CD4-positive, alpha-beta T cell (primary cell): ENCODE measurements around the gene SEPTIN10. TPM values are rescaled to one million over a fixed set of nuclear protein-coding genes. Genes with fewer than 3 reads are reported as not detected.

Experiments used
- ATAC-seq: fragments of 200-7000 bp; cut with Tn5 transposase; one replicate; pipeline ENCODE4 v1.10.0; 2022; ENCODE audit warnings: mild to moderate bottlenecking; ENCODE audit not compliant: poor library complexity
- CTCF ChIA-PET: fragments of 350-600 bp; sonication (Branson Sonifier 250); formaldehyde crosslinking; loops from one replicate; lab custom pipeline; 2021; ENCODE audit warnings: antibody characterized with exemption, inconsistent platforms; lab: Charles Lee
- POLR2A ChIA-PET: fragments of 350-600 bp; sonication (Branson Sonifier 250); formaldehyde crosslinking; loops from one replicate; lab custom pipeline; 2021; ENCODE audit warnings: antibody characterized with exemption, inconsistent platforms; lab: Charles Lee
- DNase-seq, 14 experiments: peaks; one replicate each; pipeline ENCODE4 v3.0.0-alpha.2; 2013 to 2020; ENCODE audit warnings: mixed read lengths in 2 of 14
- H3K27ac ChIP-seq, 2 donors: one replicate each; pipeline versions ENCODE4 v1.5.1 to v1.7.0; 2013; ENCODE audit warnings: low read length in 2 of 2, low read depth in 1 of 2, mild to moderate bottlenecking in 1 of 2
- H3K27me3 ChIP-seq, 2 experiments: 1 replicate in 1 of 2; 2 replicates in 1 of 2; pipeline versions ENCODE4 v1.6.1 to v1.7.0; 2013; ENCODE audit warnings: low read length in 2 of 2, control low read depth in 1 of 2, mild to moderate bottlenecking in 1 of 2, moderate library complexity in 1 of 2; ENCODE audit not compliant: insufficient read depth in 2 of 2, control insufficient read depth in 1 of 2
- H3K36me3 ChIP-seq: one replicate; pipeline ENCODE4 v1.6.1; 2013; ENCODE audit warnings: low read length, control low read depth; ENCODE audit not compliant: insufficient read depth
- H3K4me1 ChIP-seq: one replicate; pipeline ENCODE4 v1.6.1; 2013; ENCODE audit warnings: low read length, control low read depth; ENCODE audit not compliant: insufficient read depth
- H3K4me3 ChIP-seq: one replicate; pipeline ENCODE4 v1.5.1; 2013; ENCODE audit warnings: mild to moderate bottlenecking, low read length, moderate library complexity
- H3K9me3 ChIP-seq, 2 experiments: 1 replicate in 1 of 2; 2 replicates in 1 of 2; pipeline versions ENCODE4 v1.6.1 to v1.7.0; 2013; ENCODE audit warnings: low read length in 2 of 2, mild to moderate bottlenecking in 2 of 2, control low read depth in 1 of 2, moderate library complexity in 1 of 2; ENCODE audit not compliant: control insufficient read depth in 1 of 2, insufficient read depth in 1 of 2
- H3K27ac Mint-ChIP-seq: one replicate; pipeline ENCODE4 v1.8.0; 2020; ENCODE audit warnings: mixed read lengths
- H3K27me3 Mint-ChIP-seq: one replicate; pipeline ENCODE4 v1.8.0; 2021; ENCODE audit warnings: mixed read lengths
- H3K36me3 Mint-ChIP-seq: one replicate; pipeline ENCODE4 v1.8.0; 2021; ENCODE audit warnings: low read depth, mixed read lengths
- H3K4me1 Mint-ChIP-seq: one replicate; pipeline ENCODE4 v1.8.0; 2021; ENCODE audit warnings: low read depth, mixed read lengths
- H3K4me3 Mint-ChIP-seq: one replicate; pipeline ENCODE4 v1.8.0; 2020; ENCODE audit warnings: mild to moderate bottlenecking, mixed read lengths
- H3K9me3 Mint-ChIP-seq: one replicate; pipeline ENCODE4 v1.8.0; 2020; ENCODE audit warnings: mixed read lengths
- intact Hi-C, 2 experiments: fragments of 100-400 bp; cut with DNase I in 1 of 2; cut with micrococcal nuclease in 1 of 2; formaldehyde crosslinking; loops; one replicate each; pipeline versions ENCODE4 v1.15.1 to v1.9.0; 2023 to 2025; cut with DNase I, micrococcal nuclease
- total RNA-seq, 174 experiments: library from RNA in 2 of 174; stranded (reverse) in 2 of 174; gene quantifications; one replicate each; pipeline ENCODE4 v1.2.3 and lab custom pipeline; 2021 to 2026
- TF ChIP-seq, protein P1 (sequence below): fragments of 200-600 bp; IDR thresholded peaks from one replicate; pipeline ENCODE4 v1.8.0; 2022; ENCODE audit warnings: antibody characterized with exemption, mild to moderate bottlenecking

Gene SEPTIN10
- total RNA-seq, 2 experiments from 2014 or later: 2.0 to 2.6 TPM

DNA sequence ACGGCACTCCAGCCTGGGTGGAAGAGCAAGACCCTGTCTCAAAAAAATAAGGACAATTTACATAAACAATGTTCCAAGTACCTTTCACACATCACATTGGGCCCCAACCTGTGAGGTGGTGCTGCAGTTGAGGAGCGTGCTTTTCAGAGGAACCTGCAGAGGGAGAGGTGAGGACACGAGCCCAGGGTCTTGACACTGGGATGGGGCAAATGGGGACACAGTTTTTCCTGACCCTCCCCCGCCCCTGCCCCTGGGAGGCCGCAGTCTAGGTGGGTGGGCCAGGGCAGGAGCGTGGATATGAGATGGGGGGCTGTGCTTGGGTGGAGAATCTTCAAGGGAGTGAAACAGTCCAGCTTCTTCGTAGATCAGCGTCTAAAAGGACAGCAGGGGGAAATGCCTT is 112.9 kb downstream of the SEPTIN10 start:
- no peak for ATAC-seq
- Mint-ChIP-seq H3K36me3 (no peaks in the 10 kb centered on the region), H3K4me3 (no peak overlapping the region), H3K27ac (no peak overlapping the region), H3K27me3 (no peaks in the 10 kb centered on the region), H3K9me3 (no peaks in the 10 kb centered on the region), H3K4me1 (no peaks in the 10 kb centered on the region)
- Histone ChIP-seq H3K4me1 (no peaks in the 10 kb centered on the region), H3K9me3 (peaks cover 0 to 5% of the 10 kb centered on the region in 2 experiments), H3K36me3 (no peaks in the 10 kb centered on the region), H3K4me3 (no peak overlapping the region), H3K27ac (no peak overlapping the region), H3K27me3 (no peaks in the 10 kb centered on the region)
- no peak for DNase-seq
- ChIA-PET POLR2A (no interaction called here), CTCF (no interaction called here)
- TF ChIP-seq, protein P1, sequence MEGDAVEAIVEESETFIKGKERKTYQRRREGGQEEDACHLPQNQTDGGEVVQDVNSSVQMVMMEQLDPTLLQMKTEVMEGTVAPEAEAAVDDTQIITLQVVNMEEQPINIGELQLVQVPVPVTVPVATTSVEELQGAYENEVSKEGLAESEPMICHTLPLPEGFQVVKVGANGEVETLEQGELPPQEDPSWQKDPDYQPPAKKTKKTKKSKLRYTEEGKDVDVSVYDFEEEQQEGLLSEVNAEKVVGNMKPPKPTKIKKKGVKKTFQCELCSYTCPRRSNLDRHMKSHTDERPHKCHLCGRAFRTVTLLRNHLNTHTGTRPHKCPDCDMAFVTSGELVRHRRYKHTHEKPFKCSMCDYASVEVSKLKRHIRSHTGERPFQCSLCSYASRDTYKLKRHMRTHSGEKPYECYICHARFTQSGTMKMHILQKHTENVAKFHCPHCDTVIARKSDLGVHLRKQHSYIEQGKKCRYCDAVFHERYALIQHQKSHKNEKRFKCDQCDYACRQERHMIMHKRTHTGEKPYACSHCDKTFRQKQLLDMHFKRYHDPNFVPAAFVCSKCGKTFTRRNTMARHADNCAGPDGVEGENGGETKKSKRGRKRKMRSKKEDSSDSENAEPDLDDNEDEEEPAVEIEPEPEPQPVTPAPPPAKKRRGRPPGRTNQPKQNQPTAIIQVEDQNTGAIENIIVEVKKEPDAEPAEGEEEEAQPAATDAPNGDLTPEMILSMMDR: no peak
- intact Hi-C loops: no loop called here

DNA sequence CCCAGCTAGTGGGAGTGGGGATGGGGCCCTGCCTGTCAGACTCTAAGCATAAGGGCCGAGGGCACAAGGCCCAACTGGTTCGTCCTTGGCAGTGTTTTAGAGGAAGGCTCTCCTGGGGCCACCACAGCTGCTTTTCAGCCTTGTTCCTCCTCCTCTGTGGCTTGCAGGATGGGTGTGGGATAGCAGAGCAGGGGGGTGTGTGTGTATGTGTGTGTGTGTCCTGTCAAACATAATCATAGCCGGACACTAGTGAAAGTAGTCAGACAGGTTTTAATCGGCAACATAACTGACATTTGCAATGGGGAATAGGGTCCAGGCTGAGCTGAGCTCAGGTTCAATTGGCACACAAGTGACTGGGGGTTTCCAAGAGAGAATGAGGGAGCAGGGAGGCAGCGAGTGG is 114.2 kb downstream of the SEPTIN10 start:
- no peak for ATAC-seq
- no peaks in the 10 kb centered on the region for H3K4me1 Mint-ChIP-seq
- H3K27me3 Mint-ChIP-seq: no peaks in the 10 kb centered on the region
- H3K4me3 ChIP-seq: no peak overlapping the region
- H3K9me3 Mint-ChIP-seq: no peaks in the 10 kb centered on the region
- H3K9me3 ChIP-seq: peaks cover 0 to 5% of the 10 kb centered on the region in 2 experiments
- POLR2A ChIA-PET: no interaction called here
- no peak overlapping the region for H3K4me3 Mint-ChIP-seq
- CTCF ChIA-PET: no interaction called here
- no peaks in the 10 kb centered on the region for H3K36me3 ChIP-seq
- no peak overlapping the region for H3K27ac Mint-ChIP-seq
- no peaks in the 10 kb centered on the region for H3K27me3 ChIP-seq
- no peaks in the 10 kb centered on the region for H3K4me1 ChIP-seq
- TF ChIP-seq, protein P1: no peak
- H3K27ac ChIP-seq: no peak overlapping the region
- no peak for DNase-seq
- no peaks in the 10 kb centered on the region for H3K36me3 Mint-ChIP-seq
- intact Hi-C loops: no loop called here

DNA sequence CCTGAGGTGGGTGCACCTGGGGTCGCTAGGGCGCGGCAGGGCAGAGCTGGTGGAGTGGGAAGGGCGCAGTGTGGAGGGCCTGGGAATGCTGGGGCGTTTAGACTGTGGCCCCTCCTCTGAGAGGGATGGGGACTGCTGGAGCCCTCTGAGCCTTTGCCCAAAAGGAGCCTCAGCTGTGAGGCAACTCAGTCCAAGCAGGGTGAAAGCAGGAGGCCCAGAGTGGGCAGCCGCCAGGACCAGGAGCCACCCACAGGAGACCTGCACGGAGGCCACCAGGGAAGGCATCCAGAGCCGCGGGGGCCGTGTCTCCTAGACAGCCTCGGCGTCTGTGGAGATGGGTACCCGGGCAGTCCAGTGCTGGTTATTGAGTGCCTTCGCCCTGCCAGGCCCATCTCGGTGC is 114.9 kb downstream of the SEPTIN10 start:
- H3K27me3 Mint-ChIP-seq: no peaks in the 10 kb centered on the region
- ChIA-PET CTCF (no interaction called here), POLR2A (no interaction called here)
- no peak for DNase-seq
- intact Hi-C loops: no loop called here
- no peak overlapping the region for H3K27ac Mint-ChIP-seq
- no peaks in the 10 kb centered on the region for H3K4me1 Mint-ChIP-seq
- Histone ChIP-seq H3K4me1 (no peaks in the 10 kb centered on the region), H3K9me3 (peaks cover 0 to 5% of the 10 kb centered on the region in 2 experiments), H3K27ac (no peak overlapping the region), H3K4me3 (no peak overlapping the region), H3K36me3 (no peaks in the 10 kb centered on the region), H3K27me3 (no peaks in the 10 kb centered on the region)
- TF ChIP-seq, protein P1: no peak
- H3K9me3 Mint-ChIP-seq: no peaks in the 10 kb centered on the region
- no peaks in the 10 kb centered on the region for H3K36me3 Mint-ChIP-seq
- no peak for ATAC-seq
- no peak overlapping the region for H3K4me3 Mint-ChIP-seq
